Islet of Langerhans (tissue), 1 donor: Measurements from ENCODE around the gene PAK6.

ENCODE experiments used
- FAIRE-seq: peaks from one replicate; lab custom pipeline; 2011; peaks lifted over from hg19 to GRCh38; lab: Jason Lieb, UNC

PAK6 gene

GRCh38 chr15:40277471-40277870 lies 38.6 kb downstream of the PAK6 start:
- no peak for FAIRE-seq

GRCh38 chr15:40278026-40278425 lies 39.2 kb downstream of the PAK6 start:
- FAIRE-seq, result no peak

DNA sequence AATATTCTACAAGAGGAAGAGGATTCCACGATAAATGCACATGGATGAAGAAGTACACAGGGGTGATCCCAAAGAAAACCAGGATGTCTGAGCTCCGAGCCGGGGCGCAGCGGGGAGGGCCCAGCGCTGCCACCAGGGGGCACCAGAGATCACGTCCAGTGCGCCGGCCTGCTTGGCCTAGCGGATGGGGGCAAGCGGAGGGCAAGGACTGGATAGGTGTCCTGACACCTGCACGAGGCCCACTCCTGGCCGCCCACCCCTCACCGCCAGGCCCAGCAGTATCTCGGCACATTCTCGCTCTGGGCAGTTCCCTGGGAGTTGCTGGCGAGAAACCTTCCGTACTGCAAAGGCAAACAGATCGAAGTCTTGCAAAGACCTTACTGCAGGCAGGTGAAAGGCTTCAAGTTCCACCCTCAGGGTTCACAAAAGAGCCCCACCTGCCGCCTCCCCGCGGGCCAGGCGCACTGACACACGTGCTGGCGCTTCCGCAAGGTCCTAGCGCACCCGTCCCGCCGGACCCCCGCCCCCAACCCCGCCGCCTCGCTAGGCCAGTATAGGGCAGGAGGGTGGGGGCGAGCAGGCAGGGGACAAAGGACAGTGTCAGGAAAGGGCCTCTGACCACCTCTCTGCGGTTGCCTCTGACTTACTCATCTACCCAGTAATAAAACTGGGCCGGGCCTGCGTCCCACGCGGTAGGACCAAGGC lies 40.7 kb downstream of the PAK6 start:
- FAIRE-seq, result no peak

DNA sequence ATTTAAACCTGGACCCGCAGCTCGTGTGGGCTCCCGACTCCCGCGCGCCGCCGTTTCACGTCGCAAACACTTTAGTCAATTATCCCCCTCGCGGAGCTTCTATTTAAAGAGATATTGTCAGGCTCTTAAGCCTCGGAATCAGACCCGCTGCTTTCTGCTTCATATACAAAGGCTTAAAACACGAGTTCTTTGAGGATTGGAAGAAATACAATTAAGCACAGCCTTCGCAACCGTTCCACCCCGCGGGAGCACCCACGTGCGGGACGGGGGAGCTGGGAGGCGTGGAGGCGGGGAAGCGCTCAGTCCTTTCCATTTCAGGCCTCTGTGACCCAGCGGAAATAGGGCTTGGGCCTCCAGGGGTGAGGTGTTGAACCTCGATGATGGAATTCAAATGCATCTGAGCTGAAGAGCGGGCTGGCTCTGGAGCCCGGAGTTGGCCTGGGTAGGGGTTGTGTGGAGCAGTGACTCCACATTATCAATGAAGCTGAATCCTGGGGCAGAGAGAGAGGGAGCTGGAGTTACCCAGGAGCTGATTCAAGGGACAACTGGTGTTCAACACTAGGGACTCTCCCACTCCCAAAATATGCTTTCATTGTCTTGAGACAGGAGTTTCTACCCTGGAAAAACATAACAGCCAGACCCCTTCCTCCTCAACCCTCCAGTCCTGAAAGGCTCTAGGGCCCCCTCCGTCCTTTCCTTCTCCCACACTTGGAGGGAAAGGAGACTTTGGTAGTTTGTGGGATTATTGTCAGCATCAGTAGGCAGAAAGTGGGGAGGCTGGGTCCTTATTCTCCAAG lies 41.6 kb downstream of the PAK6 start:
- FAIRE-seq, result no peak

DNA sequence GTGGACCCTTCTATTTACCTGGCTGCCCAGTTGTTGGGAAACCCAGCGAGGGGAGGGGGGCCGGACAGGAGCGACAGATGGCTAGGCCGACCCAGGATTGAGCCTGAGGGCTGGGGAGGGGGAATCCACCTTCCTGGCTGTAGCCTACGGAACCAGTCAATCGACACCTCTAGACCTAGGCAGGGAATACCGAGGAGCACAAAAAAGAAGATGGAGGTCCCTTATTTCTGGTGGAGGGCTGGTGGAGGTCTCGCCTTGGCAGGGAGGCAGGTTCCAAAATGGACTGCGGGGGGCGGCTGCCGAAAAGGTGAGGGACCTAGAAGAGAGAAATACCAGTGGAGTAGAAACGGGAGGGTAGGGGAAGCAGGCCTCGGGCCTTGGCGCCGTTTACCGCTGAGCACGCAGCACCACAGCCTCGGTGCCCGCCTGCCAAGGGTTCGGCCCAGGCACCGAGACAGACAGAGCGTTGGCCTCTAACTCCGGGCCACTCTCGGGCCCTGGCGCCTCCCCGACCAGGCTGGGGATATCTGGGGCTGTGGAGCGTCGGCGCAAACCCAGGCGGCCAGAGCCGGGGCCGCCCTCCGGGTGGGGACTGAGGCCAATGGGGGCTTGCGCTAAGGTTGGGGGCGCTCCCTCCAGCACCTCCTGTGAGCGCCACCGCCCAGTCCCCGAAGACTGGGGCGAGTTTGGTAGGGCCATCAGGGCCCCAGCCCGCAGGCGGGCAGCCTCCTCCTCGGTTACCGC lies 42.4 kb downstream of the PAK6 start:
- no peak for FAIRE-seq

GRCh38 chr15:40281801-40282146 lies 42.9 kb downstream of the PAK6 start:
- no peak for FAIRE-seq

- FAIRE-seq, result no peak
Measured at GRCh38 chr15:40282147-40282868, 43.4 kb downstream of the PAK6 start.

DNA sequence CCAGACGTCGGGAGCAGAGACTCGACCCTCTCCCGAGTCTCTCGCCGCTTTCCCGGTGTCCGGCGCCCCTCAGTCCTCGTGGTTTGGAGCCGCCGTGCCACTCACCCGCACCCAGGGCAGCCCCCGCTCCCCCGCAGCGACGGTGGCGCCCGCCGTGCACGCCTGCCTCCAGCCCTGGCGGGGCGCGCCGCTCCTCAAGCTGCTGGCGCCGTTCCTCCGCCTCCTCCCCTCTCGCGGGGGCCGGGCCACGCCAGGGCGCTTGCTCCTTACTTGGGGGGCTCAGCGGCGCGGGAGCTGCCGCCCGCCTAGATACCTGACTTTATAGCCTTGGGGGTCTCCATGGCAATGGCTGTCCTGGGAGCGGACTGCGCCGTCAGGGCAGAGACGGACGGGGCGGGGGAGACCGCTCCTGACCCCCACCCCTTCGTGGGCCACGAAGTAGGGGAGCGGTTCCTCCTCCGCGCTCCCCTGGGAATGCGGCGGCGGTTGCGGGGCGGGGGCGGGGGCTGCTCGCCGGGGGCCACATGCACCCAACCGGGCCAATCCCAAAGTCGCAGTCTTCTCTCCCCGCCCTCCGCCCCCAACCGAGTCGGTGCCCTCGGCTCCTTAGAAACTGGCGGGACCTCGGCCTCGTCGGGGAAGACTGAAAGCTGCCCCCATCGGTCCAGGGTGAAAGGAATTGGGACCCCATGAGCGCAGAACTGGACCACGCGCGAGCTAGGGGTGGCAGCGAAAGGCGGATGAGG lies 44.2 kb downstream of the PAK6 start, which contains the start of gene ANKRD63:
TSS of gene ANKRD63 (minus strand) at position 196 of the 746 bp plus-strand sequence. CDS start 478 bp downstream, outside the sequence.
- FAIRE-seq, result no peak

DNA sequence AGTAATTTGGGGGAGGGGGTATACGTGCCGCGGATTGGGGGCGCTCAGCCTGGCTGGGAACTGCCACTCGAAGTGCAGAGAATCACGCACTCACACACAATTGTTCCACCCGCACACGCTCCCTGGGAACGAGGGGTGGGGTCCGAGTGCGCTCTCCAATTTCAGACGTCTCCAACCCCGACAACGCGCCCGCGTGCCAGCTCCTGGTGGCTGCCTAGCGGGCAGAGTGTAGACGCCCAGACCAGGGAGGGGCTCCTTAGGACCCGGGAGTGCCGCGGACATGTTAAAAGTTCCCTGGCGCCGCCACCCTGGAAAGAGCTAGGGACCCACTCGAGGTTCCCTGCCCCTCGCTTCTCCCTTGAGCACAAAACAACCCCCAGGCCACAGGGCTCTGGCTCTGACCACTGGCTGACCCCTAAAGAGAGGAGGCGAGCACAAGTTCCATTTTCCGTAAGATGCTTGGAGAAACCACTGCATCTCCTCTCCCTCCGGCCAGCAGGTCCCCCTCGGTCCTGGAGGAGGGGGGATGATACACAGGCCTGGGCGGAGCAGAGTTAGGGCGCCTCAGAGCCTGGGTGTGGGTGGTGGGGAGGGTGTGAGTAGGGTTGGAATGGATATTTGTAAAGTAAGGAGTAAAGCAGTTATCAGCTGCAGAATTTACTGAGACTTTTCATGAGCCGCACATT lies 44.9 kb downstream of the PAK6 start:
- no peak for FAIRE-seq

DNA sequence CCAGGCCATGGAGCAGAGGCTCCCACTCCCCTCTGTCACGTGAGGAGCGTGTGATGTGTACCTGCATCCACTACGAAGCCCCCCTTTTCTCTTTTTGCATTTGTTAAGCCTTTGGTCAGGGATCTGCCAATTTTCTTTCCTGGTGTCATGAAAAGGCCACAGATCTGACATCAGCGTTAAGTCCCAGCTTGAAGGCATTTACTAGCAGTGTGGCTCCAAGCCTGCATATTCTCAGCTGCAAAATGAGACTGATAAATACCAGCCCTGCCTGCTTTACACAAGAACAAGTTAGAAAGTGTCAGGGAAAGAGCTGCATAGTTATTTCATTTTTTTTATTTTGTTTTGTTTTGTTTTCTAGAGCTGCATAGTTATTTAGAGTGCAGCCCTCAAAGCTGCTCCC lies 46.3 kb downstream of the PAK6 start:
- no peak for FAIRE-seq

- FAIRE-seq, result no peak
Measured at GRCh38 chr15:40285554-40286011, 46.7 kb downstream of the PAK6 start.

DNA sequence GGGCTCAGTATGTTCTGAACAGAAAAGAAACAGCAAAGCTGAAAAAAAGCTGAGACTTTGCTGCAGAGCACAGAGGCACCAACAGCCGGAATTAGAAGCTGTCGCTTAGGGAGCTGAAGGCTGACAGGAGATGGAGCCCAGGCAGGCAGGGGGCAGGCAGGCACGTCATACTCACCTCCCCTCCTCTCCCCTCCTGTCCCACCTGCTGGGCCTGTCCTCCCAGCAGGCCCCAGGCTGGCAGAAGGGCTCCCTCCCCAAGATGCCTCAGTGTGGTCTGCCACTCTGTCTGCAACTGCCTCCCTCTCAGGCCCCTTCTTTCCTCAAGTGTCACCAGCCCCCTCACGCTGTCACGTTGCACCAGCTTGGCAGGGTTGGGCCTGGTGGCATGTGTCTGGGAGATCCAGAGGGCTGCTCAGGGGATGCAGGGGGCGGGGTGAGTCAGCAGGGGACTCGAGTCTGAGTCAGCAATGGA lies 47.2 kb downstream of the PAK6 start:
- FAIRE-seq, result no peak

DNA sequence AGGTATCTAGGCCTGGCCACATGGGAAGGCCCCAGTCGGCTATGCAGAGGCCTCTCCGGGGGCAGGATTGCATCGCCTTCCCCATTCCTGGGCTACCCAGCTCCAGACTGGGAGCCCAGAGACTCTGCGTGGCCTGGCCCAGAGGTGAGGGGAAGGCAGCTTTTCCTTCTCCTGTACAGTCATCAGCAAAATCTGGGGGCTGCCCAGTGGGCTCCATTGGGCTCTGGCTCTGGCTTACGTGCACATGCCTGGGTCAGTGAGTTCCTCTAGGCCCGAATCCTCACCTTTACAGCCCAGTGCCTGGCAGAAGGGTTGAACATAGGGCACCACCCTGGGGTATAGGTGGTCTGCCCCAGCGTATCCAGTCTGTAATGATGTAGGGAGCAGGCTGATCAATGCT lies 47.9 kb downstream of the PAK6 start:
- no peak for FAIRE-seq

DNA sequence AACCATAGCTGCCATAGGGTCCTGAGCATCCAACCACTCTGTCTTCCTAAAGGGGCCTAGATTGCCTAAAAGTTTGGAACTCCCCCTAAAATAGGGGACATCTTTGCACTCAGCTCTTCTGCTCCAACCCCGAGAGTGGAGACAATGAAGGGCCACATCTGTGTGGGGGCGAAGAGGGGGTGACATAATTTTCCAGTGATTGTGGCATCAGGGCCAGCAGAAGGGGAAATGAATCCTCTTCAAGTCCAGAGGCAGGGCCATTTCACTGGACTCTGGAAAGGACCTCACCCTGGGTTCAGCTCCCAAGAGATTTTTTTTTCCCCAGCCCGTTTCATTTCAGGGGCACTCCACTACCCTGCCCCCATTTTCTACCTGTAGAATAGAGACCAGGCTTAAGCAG lies 48.6 kb downstream of the PAK6 start:
- no peak for FAIRE-seq

- FAIRE-seq, result no peak
Measured at GRCh38 chr15:40287968-40288367, 49.1 kb downstream of the PAK6 start.

GRCh38 chr15:40289140-40289775 lies 50.4 kb downstream of the PAK6 start:
- FAIRE-seq, result no peak

DNA sequence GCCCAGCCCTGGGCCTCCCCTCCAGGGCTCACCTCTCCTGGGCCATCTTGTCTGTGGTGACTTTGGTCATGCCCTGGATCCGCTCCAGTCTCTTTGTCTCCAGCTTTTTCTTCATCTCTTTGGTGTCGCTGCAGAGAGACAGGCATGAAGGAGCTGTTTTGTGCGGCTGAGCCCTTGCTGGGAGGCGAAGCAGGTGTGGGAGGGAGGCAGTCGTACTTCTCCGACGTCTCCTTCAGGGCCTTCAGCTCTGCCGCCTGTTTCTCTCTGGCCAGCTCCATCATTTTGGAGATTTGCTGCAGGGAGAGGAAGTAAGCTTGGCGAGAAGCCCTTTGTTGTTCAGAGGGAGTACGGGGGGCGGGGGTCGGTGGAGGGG lies 51.7 kb downstream of the PAK6 start:
- no peak for FAIRE-seq

GRCh38 chr15:40290918-40291574 lies 52.2 kb downstream of the PAK6 start:
- no peak for FAIRE-seq

GRCh38 chr15:40292246-40292645 lies 53.4 kb downstream of the PAK6 start:
- no peak for FAIRE-seq

- FAIRE-seq, result no peak
Measured at GRCh38 chr15:40293006-40293405, 54.1 kb downstream of the PAK6 start.
